Measurements from ENCODE around the gene DHCR7. TPM values are rescaled to one million over a fixed set of nuclear protein-coding genes. Genes with fewer than 3 reads are reported as not detected.

The DHCR7 gene
- total RNA-seq, 1 donor from 2014 or later: 145 TPM

- Mint-ChIP-seq H3K4me1 (ENCODE audit: low read depth, unreplicated experiment) (peaks cover 20% of the 10 kb centered on the region), H3K9me3 (ENCODE audit: unreplicated experiment) (peaks cover 8% of the 10 kb centered on the region), H3K27me3 (ENCODE audit: unreplicated experiment) (peaks cover 13% of the 10 kb centered on the region), H3K27ac (ENCODE audit: unreplicated experiment) (no peak overlapping the region), H3K4me3 (ENCODE audit: unreplicated experiment) (no peak overlapping the region), H3K36me3 (ENCODE audit: unreplicated experiment) (no peaks in the 10 kb centered on the region)
- DNase-seq: no peak
- TF ChIP-seq CTCF (IDR thresholded peaks at IDR 0.05; ENCODE audit: partially characterized antibody, unreplicated experiment): no peak
Observed at GRCh38 chr11:71395263-71395560, 53.0 kb downstream of the DHCR7 start.

GRCh38 chr11:71393283-71393682, 54.9 kb downstream of the DHCR7 start:
- H3K27ac Mint-ChIP-seq (ENCODE audit: unreplicated experiment): no peak overlapping the region
- no peak overlapping the region for H3K4me3 Mint-ChIP-seq (ENCODE audit: unreplicated experiment)
- peaks cover 8% of the 10 kb centered on the region for H3K9me3 Mint-ChIP-seq (ENCODE audit: unreplicated experiment)
- H3K4me1 Mint-ChIP-seq (ENCODE audit: low read depth, unreplicated experiment): peaks cover 20% of the 10 kb centered on the region
- TF ChIP-seq CTCF (IDR thresholded peaks at IDR 0.05; ENCODE audit: partially characterized antibody, unreplicated experiment): no peak
- H3K27me3 Mint-ChIP-seq (ENCODE audit: unreplicated experiment): peaks cover 10% of the 10 kb centered on the region
- no peaks in the 10 kb centered on the region for H3K36me3 Mint-ChIP-seq (ENCODE audit: unreplicated experiment)
- DNase-seq: no peak

GRCh38 chr11:71391796-71392195, 56.4 kb downstream of the DHCR7 start:
- peaks cover 13% of the 10 kb centered on the region for H3K27me3 Mint-ChIP-seq (ENCODE audit: unreplicated experiment)
- peaks cover 13% of the 10 kb centered on the region for H3K4me1 Mint-ChIP-seq (ENCODE audit: low read depth, unreplicated experiment)
- TF ChIP-seq CTCF (IDR thresholded peaks at IDR 0.05; ENCODE audit: partially characterized antibody, unreplicated experiment): no peak

GRCh38 chr11:71391352-71391751, 56.8 kb downstream of the DHCR7 start:
- H3K9me3 Mint-ChIP-seq (ENCODE audit: unreplicated experiment): peaks cover 8% of the 10 kb centered on the region
- no peak for TF ChIP-seq CTCF (IDR thresholded peaks at IDR 0.05; ENCODE audit: partially characterized antibody, unreplicated experiment)
- H3K4me3 Mint-ChIP-seq (ENCODE audit: unreplicated experiment): no peak overlapping the region
- peaks cover 14% of the 10 kb centered on the region for H3K27me3 Mint-ChIP-seq (ENCODE audit: unreplicated experiment)
- peaks cover 5% of the 10 kb centered on the region for H3K36me3 Mint-ChIP-seq (ENCODE audit: unreplicated experiment)
- H3K4me1 Mint-ChIP-seq (ENCODE audit: low read depth, unreplicated experiment): peaks cover 13% of the 10 kb centered on the region
- no peak overlapping the region for H3K27ac Mint-ChIP-seq (ENCODE audit: unreplicated experiment)
- no peak for DNase-seq

More at GRCh38 chr11:71391796-71392195, 56.4 kb downstream of the DHCR7 start:
- Mint-ChIP-seq H3K27ac (ENCODE audit: unreplicated experiment) (no peak overlapping the region), H3K36me3 (ENCODE audit: unreplicated experiment) (peaks cover 5% of the 10 kb centered on the region), H3K9me3 (ENCODE audit: unreplicated experiment) (peaks cover 8% of the 10 kb centered on the region), H3K4me3 (ENCODE audit: unreplicated experiment) (no peak overlapping the region)
- no peak for DNase-seq

- H3K4me3 Mint-ChIP-seq (ENCODE audit: unreplicated experiment): no peak overlapping the region
- TF ChIP-seq CTCF (IDR thresholded peaks at IDR 0.05; ENCODE audit: partially characterized antibody, unreplicated experiment): no peak
- no peak overlapping the region for H3K27ac Mint-ChIP-seq (ENCODE audit: unreplicated experiment)
- H3K36me3 Mint-ChIP-seq (ENCODE audit: unreplicated experiment): peaks cover 5% of the 10 kb centered on the region
- DNase-seq: no peak
- H3K9me3 Mint-ChIP-seq (ENCODE audit: unreplicated experiment): peaks cover 6% of the 10 kb centered on the region
- H3K27me3 Mint-ChIP-seq (ENCODE audit: unreplicated experiment): peaks cover 10% of the 10 kb centered on the region
- peaks cover 5% of the 10 kb centered on the region for H3K4me1 Mint-ChIP-seq (ENCODE audit: low read depth, unreplicated experiment)
Observed at GRCh38 chr11:71388637-71389235, 59.5 kb downstream of the DHCR7 start.

Data from glutamatergic neuron (in vitro differentiated cells).